ENCODE data around the gene NXPE3.

DNA sequence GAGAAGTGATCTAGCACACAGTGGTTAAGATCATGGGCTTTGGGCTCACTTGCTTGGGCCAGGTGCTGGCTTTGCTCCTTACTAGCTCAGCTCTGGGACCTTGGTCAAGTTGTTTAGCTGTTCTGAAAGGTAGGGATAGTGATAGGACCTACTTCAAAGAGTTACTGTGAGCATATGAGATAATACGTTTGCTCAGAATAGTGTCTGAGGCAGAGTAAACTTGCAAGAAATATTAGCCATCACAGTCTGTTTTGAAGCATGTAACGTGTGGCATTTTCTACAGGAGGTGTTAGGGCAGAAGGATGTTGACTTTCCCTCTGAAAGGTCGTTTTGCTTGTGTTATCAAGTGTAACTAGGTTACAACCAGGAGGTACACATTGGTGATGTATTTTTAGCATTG is 35.8 kb downstream of the NXPE3 start:
- TF ChIP-seq ZNF133 (tag by site-specific recombination; IDR thresholded peaks at IDR 0.05) = no peak
- TF ChIP-seq, protein P1, sequence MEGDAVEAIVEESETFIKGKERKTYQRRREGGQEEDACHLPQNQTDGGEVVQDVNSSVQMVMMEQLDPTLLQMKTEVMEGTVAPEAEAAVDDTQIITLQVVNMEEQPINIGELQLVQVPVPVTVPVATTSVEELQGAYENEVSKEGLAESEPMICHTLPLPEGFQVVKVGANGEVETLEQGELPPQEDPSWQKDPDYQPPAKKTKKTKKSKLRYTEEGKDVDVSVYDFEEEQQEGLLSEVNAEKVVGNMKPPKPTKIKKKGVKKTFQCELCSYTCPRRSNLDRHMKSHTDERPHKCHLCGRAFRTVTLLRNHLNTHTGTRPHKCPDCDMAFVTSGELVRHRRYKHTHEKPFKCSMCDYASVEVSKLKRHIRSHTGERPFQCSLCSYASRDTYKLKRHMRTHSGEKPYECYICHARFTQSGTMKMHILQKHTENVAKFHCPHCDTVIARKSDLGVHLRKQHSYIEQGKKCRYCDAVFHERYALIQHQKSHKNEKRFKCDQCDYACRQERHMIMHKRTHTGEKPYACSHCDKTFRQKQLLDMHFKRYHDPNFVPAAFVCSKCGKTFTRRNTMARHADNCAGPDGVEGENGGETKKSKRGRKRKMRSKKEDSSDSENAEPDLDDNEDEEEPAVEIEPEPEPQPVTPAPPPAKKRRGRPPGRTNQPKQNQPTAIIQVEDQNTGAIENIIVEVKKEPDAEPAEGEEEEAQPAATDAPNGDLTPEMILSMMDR (tag by site-specific recombination; IDR thresholded peaks at IDR 0.05) = no peak
- TF ChIP-seq TRIM28 (IDR thresholded peaks at IDR 0.05; ENCODE audit: borderline replicate concordance, low read length) = no peak
- TF ChIP-seq ZNF24 (tag by site-specific recombination; IDR thresholded peaks at IDR 0.05) = no peak
